Nephron (organoid): ENCODE measurements around the gene KIF26B.

Experiments
- H3K27ac Mint-ChIP-seq, 3 experiments: 2 replicates each; pipeline ENCODE4 v1.8.0; 2020; ENCODE audit warnings: mixed read lengths in 3 of 3, mild to moderate bottlenecking in 2 of 3, moderate library complexity in 1 of 3
- H3K27me3 Mint-ChIP-seq: 2 replicates; pipeline ENCODE4 v1.8.0; 2021; ENCODE audit warnings: low read depth, mild to moderate bottlenecking, moderate library complexity, mixed read lengths
- H3K36me3 Mint-ChIP-seq: 2 replicates; pipeline ENCODE4 v1.8.0; 2020; ENCODE audit warnings: low read depth, mixed read lengths
- H3K4me1 Mint-ChIP-seq: 2 replicates; pipeline ENCODE4 v1.8.0; 2020; ENCODE audit warnings: mixed read lengths
- H3K4me3 Mint-ChIP-seq, 3 experiments: 2 replicates each; pipeline ENCODE4 v1.8.0; 2020; ENCODE audit warnings: mild to moderate bottlenecking in 3 of 3, mixed read lengths in 3 of 3, moderate library complexity in 2 of 3
- H3K9me3 Mint-ChIP-seq: 2 replicates; pipeline ENCODE4 v1.8.0; 2020; ENCODE audit warnings: mixed read lengths
- TF ChIP-seq, protein P1 (sequence below), 3 experiments: fragments of 200-600 bp; sonication (generic); IDR thresholded peaks; one replicate each; pipeline ENCODE4 v1.5.0; 2021; ENCODE audit warnings: antibody characterized with exemption in 3 of 3; ENCODE audit not compliant: unreplicated experiment in 3 of 3

The KIF26B gene

DNA sequence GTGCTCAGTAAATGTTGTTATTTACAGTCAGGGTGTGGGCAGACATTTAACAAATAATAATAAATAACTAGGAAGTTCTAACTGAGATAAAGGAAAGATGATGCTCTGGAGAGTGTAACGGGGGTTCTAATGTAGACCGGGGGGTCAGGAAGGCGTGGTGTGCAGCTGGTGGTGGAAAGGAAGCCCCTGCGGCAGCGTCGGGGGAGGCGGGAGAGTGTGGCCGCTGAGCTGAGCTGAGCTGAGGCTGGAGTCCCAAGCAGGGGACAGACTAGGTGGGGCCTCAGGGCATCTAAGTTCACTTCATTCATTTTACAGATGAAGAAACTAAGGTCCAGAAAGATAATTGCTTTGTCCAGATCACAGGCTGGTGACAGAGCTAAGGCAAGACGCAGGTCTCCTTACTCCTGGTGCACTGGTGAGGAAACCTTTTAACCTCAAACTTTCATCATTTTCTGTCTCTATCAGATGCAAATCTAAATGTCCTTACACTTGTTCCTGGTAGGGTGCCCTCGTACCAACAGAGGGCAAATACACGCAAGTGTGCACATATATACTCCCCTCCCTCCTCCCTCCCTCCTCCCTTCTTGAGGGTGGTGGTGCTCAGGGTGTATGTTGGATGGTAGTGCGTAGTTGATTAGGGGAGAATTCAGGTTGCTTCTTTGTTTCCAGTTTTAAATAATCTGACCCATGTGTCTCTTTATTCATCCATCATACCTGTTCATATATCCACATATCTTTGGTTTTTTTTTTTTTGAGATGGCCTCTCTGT, 44.1 kb downstream of the KIF26B start:
- H3K27ac Mint-ChIP-seq: no peak overlapping the region
- peaks cover 42% of the 10 kb centered on the region for H3K36me3 Mint-ChIP-seq
- TF ChIP-seq, protein P1, sequence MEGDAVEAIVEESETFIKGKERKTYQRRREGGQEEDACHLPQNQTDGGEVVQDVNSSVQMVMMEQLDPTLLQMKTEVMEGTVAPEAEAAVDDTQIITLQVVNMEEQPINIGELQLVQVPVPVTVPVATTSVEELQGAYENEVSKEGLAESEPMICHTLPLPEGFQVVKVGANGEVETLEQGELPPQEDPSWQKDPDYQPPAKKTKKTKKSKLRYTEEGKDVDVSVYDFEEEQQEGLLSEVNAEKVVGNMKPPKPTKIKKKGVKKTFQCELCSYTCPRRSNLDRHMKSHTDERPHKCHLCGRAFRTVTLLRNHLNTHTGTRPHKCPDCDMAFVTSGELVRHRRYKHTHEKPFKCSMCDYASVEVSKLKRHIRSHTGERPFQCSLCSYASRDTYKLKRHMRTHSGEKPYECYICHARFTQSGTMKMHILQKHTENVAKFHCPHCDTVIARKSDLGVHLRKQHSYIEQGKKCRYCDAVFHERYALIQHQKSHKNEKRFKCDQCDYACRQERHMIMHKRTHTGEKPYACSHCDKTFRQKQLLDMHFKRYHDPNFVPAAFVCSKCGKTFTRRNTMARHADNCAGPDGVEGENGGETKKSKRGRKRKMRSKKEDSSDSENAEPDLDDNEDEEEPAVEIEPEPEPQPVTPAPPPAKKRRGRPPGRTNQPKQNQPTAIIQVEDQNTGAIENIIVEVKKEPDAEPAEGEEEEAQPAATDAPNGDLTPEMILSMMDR (IDR thresholded peaks at IDR 0.05; ENCODE audit: unreplicated experiment in 3 of 3): no peak
- H3K4me3 Mint-ChIP-seq: no peak overlapping the region
- peaks cover 25% of the 10 kb centered on the region for H3K27me3 Mint-ChIP-seq
- H3K4me1 Mint-ChIP-seq: peaks cover 51% of the 10 kb centered on the region
- H3K9me3 Mint-ChIP-seq: peaks cover 2% of the 10 kb centered on the region

DNA sequence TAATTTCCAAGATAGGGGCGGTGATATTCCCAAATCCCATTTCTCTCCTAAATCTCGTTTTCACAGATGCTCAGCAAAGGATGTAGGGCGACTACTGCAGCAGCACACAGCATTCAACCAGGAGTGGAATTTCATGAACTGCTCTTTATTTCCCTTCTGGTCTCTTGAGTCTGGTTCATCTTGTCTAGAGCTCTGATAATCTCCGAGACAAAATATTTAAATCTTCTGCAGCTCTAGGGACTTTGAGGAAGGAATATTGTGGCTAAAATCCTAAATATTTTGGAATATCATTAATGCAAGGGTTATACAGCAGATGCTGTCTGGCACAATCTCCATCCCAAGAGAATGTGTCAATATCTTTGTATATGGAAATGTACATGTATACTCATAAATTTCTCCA, 45.4 kb downstream of the KIF26B start:
- Mint-ChIP-seq H3K36me3 (peaks cover 40% of the 10 kb centered on the region), H3K4me1 (peaks cover 45% of the 10 kb centered on the region), H3K9me3 (peaks cover under 1% of the 10 kb centered on the region), H3K27me3 (peaks cover 23% of the 10 kb centered on the region), H3K4me3 (no peak overlapping the region), H3K27ac (peak overlapping the region; percentile 18 to 74 (median 53))
- TF ChIP-seq, protein P1 (IDR thresholded peaks at IDR 0.05; ENCODE audit: unreplicated experiment in 3 of 3): no peak

DNA sequence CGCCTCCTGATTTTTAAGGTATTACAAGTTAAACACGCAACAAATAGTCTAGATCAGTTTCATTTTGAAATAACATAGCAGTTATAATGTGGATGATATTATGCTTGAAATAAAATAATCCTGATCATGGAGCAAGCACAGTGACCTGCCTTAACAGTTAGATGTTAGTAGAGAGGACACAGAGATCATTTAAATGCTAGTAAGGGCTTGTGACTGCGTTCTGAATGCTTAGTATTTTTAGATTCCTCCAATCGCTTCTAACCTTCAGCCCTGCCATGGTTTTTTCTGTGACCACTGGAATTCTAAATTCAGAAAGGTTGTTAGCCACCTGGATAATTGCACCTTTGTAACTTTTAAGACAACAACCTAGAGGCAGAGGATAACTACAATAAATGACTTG, 46.4 kb downstream of the KIF26B start:
- H3K4me3 Mint-ChIP-seq: no peak overlapping the region
- H3K27me3 Mint-ChIP-seq: peaks cover 17% of the 10 kb centered on the region
- peaks cover under 1% of the 10 kb centered on the region for H3K9me3 Mint-ChIP-seq
- H3K36me3 Mint-ChIP-seq: peaks cover 36% of the 10 kb centered on the region
- peaks cover 38% of the 10 kb centered on the region for H3K4me1 Mint-ChIP-seq
- TF ChIP-seq, protein P1 (IDR thresholded peaks at IDR 0.05; ENCODE audit: unreplicated experiment in 3 of 3): no peak
- peak overlapping the region; percentile 18 to 74 (median 41) for H3K27ac Mint-ChIP-seq

DNA sequence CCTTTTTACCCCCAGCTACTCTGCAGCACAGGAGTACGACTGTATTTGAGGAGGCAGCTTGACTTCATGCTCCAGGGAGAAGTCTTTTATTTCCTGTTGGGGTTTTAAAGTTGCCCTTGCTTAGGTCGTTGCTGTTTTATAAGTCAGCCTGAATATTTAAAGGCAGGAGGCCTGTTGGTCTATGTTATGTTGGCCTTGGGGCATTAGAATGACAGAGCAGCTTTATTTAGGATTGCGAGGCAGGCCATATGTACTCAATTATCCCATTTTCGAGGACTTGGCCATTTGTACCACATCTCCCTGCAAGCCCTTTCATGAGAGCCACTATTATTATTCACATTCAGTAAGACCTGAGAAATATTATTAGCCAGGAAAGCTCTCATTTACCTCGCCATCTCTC, 47.0 kb downstream of the KIF26B start:
- TF ChIP-seq, protein P1 (IDR thresholded peaks at IDR 0.05; ENCODE audit: unreplicated experiment in 3 of 3): no peak
- Mint-ChIP-seq H3K36me3 (peaks cover 42% of the 10 kb centered on the region), H3K4me1 (peaks cover 38% of the 10 kb centered on the region), H3K27me3 (peaks cover 13% of the 10 kb centered on the region), H3K27ac (peak overlapping the region in 2 of 3 experiments; percentile 18 to 74), H3K9me3 (peaks cover 5% of the 10 kb centered on the region), H3K4me3 (no peak overlapping the region)

DNA sequence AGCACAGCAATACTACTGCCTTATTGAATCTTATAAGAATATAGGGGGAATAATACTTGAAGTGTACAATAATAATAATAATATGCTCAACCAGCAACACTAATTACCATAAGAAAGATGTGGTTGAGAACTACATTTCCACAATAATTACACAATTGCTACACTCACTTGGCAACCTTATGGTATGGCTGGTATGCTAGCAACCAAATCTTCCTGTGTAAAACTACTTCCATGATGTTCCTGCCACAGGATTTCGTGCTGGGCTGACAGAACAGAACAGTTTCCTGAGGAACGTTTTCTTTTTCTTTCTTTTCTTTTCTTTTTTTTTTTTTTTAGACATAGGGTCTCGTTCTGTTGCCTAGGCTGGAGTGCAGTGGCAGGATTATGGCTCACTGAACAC, 50.6 kb downstream of the KIF26B start:
- Mint-ChIP-seq H3K4me3 (no peak overlapping the region), H3K4me1 (peaks cover 15% of the 10 kb centered on the region), H3K36me3 (peaks cover 47% of the 10 kb centered on the region), H3K9me3 (peaks cover 12% of the 10 kb centered on the region), H3K27me3 (peaks cover 4% of the 10 kb centered on the region), H3K27ac (no peak overlapping the region)
- TF ChIP-seq, protein P1 (IDR thresholded peaks at IDR 0.05; ENCODE audit: unreplicated experiment in 3 of 3): no peak

DNA sequence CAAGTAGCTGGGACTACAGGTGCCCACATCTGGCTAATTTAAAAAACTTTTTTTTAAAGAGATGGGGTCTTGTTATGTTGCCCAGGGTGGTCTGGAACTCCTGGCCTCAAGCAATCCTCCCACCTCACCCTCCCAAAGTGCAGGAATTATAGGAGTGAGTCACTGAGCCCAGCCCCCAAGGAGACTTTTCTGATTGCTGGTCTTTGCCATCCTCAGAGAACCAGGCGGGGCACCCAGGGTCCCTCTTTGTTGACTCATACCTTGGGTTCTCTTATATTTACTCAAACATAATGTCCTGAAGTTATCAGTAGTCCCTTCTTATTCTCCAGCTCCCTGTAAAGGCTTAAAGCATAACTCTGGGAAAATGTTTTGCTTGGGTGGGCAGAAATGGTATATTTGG, 51.1 kb downstream of the KIF26B start:
- H3K27me3 Mint-ChIP-seq: peaks cover 4% of the 10 kb centered on the region

More for the DNA sequence above, 51.1 kb downstream of the KIF26B start:
- Mint-ChIP-seq H3K4me3 (no peak overlapping the region), H3K9me3 (peaks cover 12% of the 10 kb centered on the region), H3K4me1 (peaks cover 15% of the 10 kb centered on the region), H3K27ac (no peak overlapping the region), H3K36me3 (peaks cover 49% of the 10 kb centered on the region)
- TF ChIP-seq, protein P1 (IDR thresholded peaks at IDR 0.05; ENCODE audit: unreplicated experiment in 3 of 3): no peak
